ENCODE data around the gene OR8G1. TPM values are rescaled to one million over a fixed set of nuclear protein-coding genes. Genes with fewer than 3 reads are reported as not detected.

OR8G1 gene
- total RNA-seq, 1 donor from 2014 or later: not detected

DNA sequence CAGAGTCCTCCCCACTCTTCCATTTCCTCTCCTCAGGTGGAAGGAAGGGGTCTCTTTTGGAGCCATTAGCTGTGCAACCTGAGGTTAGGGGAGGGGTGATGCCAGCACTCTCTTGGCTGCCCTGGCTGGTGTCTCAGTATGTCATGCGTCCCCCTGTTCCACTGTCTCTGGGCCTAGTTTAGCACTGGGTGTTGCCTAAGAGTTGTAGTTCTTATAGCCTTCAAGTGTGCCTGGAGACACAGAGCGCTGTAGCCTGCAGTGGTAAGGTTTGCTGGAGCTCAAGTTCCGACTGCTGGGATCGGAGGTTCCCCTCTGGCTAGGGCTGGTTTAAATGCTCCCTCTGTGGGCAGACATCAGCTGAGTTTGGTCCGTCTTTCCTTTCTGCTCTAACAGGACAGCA lies 36.9 kb upstream of the OR8G1 start:
- Mint-ChIP-seq H3K27me3 (peaks cover 3% of the 10 kb centered on the region), H3K4me1 (no peaks in the 10 kb centered on the region), H3K36me3 (ENCODE audit: low read depth) (no peaks in the 10 kb centered on the region), H3K27ac (no peak overlapping the region), H3K9me3 (no peaks in the 10 kb centered on the region), H3K4me3 (no peak overlapping the region)
- intact Hi-C loops (cut with micrococcal nuclease): no loop called here
- TF ChIP-seq, protein P1, sequence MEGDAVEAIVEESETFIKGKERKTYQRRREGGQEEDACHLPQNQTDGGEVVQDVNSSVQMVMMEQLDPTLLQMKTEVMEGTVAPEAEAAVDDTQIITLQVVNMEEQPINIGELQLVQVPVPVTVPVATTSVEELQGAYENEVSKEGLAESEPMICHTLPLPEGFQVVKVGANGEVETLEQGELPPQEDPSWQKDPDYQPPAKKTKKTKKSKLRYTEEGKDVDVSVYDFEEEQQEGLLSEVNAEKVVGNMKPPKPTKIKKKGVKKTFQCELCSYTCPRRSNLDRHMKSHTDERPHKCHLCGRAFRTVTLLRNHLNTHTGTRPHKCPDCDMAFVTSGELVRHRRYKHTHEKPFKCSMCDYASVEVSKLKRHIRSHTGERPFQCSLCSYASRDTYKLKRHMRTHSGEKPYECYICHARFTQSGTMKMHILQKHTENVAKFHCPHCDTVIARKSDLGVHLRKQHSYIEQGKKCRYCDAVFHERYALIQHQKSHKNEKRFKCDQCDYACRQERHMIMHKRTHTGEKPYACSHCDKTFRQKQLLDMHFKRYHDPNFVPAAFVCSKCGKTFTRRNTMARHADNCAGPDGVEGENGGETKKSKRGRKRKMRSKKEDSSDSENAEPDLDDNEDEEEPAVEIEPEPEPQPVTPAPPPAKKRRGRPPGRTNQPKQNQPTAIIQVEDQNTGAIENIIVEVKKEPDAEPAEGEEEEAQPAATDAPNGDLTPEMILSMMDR (IDR thresholded peaks at IDR 0.05): no peak
- ChIA-PET CTCF (no interaction called here), POLR2A (no interaction called here)
- DNase-seq (no peak), ATAC-seq (ENCODE audit: low read depth) (no peak)

DNA sequence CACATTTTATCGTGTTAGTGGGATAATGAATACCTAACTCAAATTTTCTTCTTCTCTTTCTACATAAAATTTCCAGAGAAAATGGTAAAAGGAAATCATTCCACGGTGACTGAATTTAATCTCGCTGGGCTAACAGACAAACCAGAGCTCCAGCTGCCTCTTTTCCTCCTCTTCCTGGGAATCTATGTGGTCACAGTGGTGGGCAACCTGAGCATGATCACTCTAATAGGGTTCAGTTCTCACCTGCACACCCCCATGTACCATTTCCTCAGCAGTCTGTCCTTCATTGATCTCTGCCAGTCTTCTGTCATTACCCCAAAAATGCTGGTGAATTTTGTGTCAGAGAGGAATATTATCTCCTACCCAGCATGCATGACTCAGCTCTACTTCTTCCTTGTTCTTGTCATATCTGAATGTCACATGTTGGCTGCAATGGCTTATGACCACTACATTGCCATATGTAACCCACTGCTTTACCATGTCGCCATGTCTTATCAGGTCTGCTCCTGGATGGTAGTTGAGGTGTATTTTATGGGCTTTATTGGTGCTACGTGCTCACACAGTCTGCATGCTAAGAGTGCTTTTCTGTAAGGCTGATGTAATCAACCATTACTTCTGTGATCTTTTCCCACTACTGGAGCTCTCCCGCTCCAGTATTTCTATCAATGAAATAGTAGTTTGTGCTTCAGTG lies 33.6 kb upstream of the OR8G1 start:
- Mint-ChIP-seq H3K4me1 (no peaks in the 10 kb centered on the region), H3K27ac (no peak overlapping the region), H3K27me3 (no peaks in the 10 kb centered on the region), H3K4me3 (no peak overlapping the region), H3K36me3 (ENCODE audit: low read depth) (no peaks in the 10 kb centered on the region), H3K9me3 (no peaks in the 10 kb centered on the region)
- ATAC-seq (ENCODE audit: low read depth) (no peak), DNase-seq (no peak)
- TF ChIP-seq, protein P1 (IDR thresholded peaks at IDR 0.05): no peak
- ChIA-PET CTCF (no interaction called here), POLR2A (no interaction called here)
- intact Hi-C loops (cut with micrococcal nuclease): no loop called here

DNA sequence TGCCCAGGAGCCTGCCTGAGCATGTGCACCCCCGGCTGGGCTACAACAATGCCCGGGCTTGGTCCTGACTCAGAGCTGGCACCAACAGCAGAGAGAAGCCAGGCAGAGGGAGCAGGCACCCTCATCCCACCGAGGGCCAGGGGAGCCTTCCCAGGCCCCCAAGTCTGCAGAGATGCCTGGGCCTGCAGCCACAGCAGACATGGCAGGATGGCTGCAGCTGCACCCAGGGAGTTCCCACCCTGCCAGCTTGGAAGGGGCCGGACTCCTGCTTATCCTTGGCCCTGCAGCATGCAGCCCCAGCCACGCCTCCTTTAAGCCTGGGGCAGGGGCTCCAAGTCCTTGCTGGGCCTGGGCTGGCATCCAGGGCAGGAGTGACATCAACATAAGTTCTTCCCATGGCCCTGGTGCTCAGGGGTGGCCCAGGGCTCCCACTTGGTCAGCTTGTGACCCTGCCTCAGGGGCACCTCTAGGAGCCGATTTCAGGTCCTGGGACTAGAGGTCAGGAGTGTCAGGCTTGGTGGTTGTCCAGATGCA lies 31.0 kb upstream of the OR8G1 start:
- Mint-ChIP-seq H3K4me1 (no peaks in the 10 kb centered on the region), H3K36me3 (ENCODE audit: low read depth) (no peaks in the 10 kb centered on the region), H3K27me3 (no peaks in the 10 kb centered on the region), H3K9me3 (no peaks in the 10 kb centered on the region), H3K27ac (no peak overlapping the region), H3K4me3 (no peak overlapping the region)
- DNase-seq (no peak), ATAC-seq (ENCODE audit: low read depth) (no peak)
- intact Hi-C loops (cut with micrococcal nuclease): no loop called here
- TF ChIP-seq, protein P1 (IDR thresholded peaks at IDR 0.05): no peak
- ChIA-PET CTCF (no interaction called here), POLR2A (no interaction called here)

DNA sequence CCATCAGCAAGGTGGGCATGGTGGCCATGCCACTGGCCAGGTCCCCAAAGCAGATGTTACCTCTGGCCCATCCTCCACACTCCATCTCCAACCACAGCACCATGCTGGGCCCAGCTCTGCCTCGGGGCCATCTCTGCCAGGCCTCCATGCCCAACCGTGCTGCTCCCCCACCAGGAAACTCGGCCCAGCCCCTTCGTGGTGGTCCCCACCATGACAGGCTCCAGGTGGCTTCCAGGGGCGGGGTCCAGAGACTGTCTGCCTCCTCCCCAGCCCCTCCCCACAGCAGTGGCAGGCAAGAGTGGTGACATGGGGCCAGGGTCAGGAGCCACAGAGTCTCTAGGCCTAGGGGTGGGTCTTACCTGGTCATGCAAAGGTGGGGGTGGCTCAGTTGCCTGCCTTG lies 30.5 kb upstream of the OR8G1 start:
- H3K36me3 Mint-ChIP-seq (ENCODE audit: low read depth): no peaks in the 10 kb centered on the region
- intact Hi-C loops (cut with micrococcal nuclease): no loop called here
- ATAC-seq (ENCODE audit: low read depth) (no peak), DNase-seq (no peak)
- no peaks in the 10 kb centered on the region for H3K9me3 Mint-ChIP-seq
- H3K4me1 Mint-ChIP-seq: no peaks in the 10 kb centered on the region
- TF ChIP-seq, protein P1 (IDR thresholded peaks at IDR 0.05): no peak
- no peaks in the 10 kb centered on the region for H3K27me3 Mint-ChIP-seq
- CTCF ChIA-PET: no interaction called here
- POLR2A ChIA-PET: no interaction called here
- H3K4me3 Mint-ChIP-seq: no peak overlapping the region
- no peak overlapping the region for H3K27ac Mint-ChIP-seq

DNA sequence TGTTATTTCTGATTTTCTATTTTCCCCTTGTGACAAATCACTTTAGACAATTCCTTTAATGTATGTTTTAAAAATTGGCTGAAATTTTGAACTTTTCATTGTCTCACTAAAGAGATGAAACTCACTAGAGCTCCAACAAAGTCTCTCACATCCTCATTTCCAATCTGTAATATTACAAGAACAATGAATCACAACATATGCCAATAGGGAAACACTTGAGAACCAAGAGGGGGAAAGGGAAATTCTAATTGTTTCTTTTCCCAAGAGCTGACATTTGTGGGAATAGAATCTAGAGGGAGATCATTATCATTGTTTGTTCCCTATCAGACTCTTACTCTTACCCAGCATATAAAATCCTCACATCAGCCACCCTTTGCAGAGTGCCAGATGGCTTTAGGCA lies 29.6 kb upstream of the OR8G1 start:
- Mint-ChIP-seq H3K4me3 (no peak overlapping the region), H3K27ac (no peak overlapping the region), H3K27me3 (no peaks in the 10 kb centered on the region), H3K36me3 (ENCODE audit: low read depth) (no peaks in the 10 kb centered on the region), H3K9me3 (no peaks in the 10 kb centered on the region), H3K4me1 (no peaks in the 10 kb centered on the region)
- DNase-seq (no peak), ATAC-seq (ENCODE audit: low read depth) (no peak)
- ChIA-PET POLR2A (no interaction called here), CTCF (no interaction called here)
- TF ChIP-seq, protein P1 (IDR thresholded peaks at IDR 0.05): no peak
- intact Hi-C loops (cut with micrococcal nuclease): no loop called here

Measured in activated B cell treated with CpG ODN at 0.5 μM for 24 hours (primary cell).